Thyroid gland (tissue), 4 donors: ENCODE data around the gene SEMA5B. TPM values are rescaled to one million over a fixed set of nuclear protein-coding genes. Genes with fewer than 3 reads are reported as not detected.

ENCODE experiments used
- DNase-seq, 2 donors: peaks; one replicate each; pipeline ENCODE4 v3.0.0-alpha.2; 2019
- H3K27ac ChIP-seq, 3 donors: fragments of 200-600 bp; sonication (generic); 1 replicate in 2 of 3; 2 replicates in 1 of 3; pipeline ENCODE4 v1.5.1; 2016 to 2019; ENCODE audit warnings: mild to moderate bottlenecking in 1 of 3, moderate library complexity in 1 of 3
- H3K27me3 ChIP-seq: fragments of 200-600 bp; sonication (generic); one replicate; pipeline ENCODE4 v1.5.1; 2019
- H3K36me3 ChIP-seq, 2 donors: fragments of 200-600 bp; sonication (generic); one replicate each; pipeline ENCODE4 v1.5.1; 2016 to 2019
- H3K4me1 ChIP-seq, 2 donors: fragments of 200-600 bp; sonication (generic); one replicate each; pipeline ENCODE4 v1.5.1; 2017 to 2019
- H3K4me3 ChIP-seq, 3 donors: fragments of 200-600 bp; sonication (generic); replicated peaks in 1 of 3; 1 replicate in 2 of 3; 2 replicates in 1 of 3; pipeline ENCODE4 v1.5.1; 2016; ENCODE audit warnings: mild to moderate bottlenecking in 1 of 3
- H3K9me3 ChIP-seq: fragments of 200-600 bp; sonication (generic); one replicate; pipeline ENCODE4 v1.5.1; 2017
- CTCF ChIP-seq, 6 experiments: fragments of 200-600 bp in 3 of 6; fragments of 450-650 bp in 3 of 6; sonication (generic) in 3 of 6; IDR thresholded peaks; one replicate each; pipeline ENCODE4 v1.5.1; 2016 to 2019; ENCODE audit warnings: antibody characterized with exemption in 6 of 6, mild to moderate bottlenecking in 2 of 6, inconsistent platforms in 1 of 6, moderate library complexity in 1 of 6
- POLR2A ChIP-seq, 2 donors: fragments of 450-650 bp; IDR thresholded peaks; one replicate each; pipeline ENCODE4 v1.6.1; 2017; ENCODE audit warnings: antibody characterized with exemption in 2 of 2, mild to moderate bottlenecking in 2 of 2, moderate library complexity in 1 of 2
- WGBS, 2 donors: methylation state at CpG; one replicate each; pipeline ENCODE4 v1.1.5; 2017; 5-methylcytosine and 5-hydroxymethylcytosine counted together
- intact Hi-C: fragments of 100-400 bp; cut with DNase I; formaldehyde crosslinking; loops from one replicate; pipeline ENCODE4 v1.15.1; 2023
- total RNA-seq, 4 donors: library from RNA; depleted of rRNA; stranded (reverse); fragments of >200 nt; gene quantifications; one replicate each; pipeline ENCODE4 v1.2.3, GENCODE V29; 2016

The SEMA5B gene
- total RNA-seq, 4 donors from 2014 or later = 0.56 to 5.3 (median 0.63) TPM

- no peaks in the 10 kb centered on the region for H3K9me3 ChIP-seq
- no peaks in the 10 kb centered on the region for H3K27me3 ChIP-seq
- no peaks in the 10 kb centered on the region for H3K4me1 ChIP-seq
- TF ChIP-seq CTCF (IDR thresholded peaks at IDR 0.05) (no peak), POLR2A (IDR thresholded peaks at IDR 0.05) (no peak)
- H3K4me3 ChIP-seq = no peak overlapping the region
- no peak for DNase-seq
- no peak overlapping the region for H3K27ac ChIP-seq
- H3K36me3 ChIP-seq = no peaks in the 10 kb centered on the region
- intact Hi-C loops = no loop called here
- 78 to 80% methylated on average over 8 of the region's 8 CpGs for WGBS, 2 donors
Observed at GRCh38 chr3:123002100-123002748, 25.3 kb downstream of the SEMA5B start.

GRCh38 chr3:122998856-122999255 is 28.7 kb downstream of the SEMA5B start:
- WGBS, 2 donors = 94 to 96% methylated on average over 4 of the region's 4 CpGs
- Histone ChIP-seq H3K36me3 (no peaks in the 10 kb centered on the region), H3K27ac (no peak overlapping the region), H3K4me3 (no peak overlapping the region), H3K27me3 (no peaks in the 10 kb centered on the region), H3K9me3 (no peaks in the 10 kb centered on the region), H3K4me1 (no peaks in the 10 kb centered on the region)
- DNase-seq = no peak
- TF ChIP-seq POLR2A (IDR thresholded peaks at IDR 0.05) (no peak), CTCF (IDR thresholded peaks at IDR 0.05) (no peak)
- intact Hi-C loops = no loop called here

DNA sequence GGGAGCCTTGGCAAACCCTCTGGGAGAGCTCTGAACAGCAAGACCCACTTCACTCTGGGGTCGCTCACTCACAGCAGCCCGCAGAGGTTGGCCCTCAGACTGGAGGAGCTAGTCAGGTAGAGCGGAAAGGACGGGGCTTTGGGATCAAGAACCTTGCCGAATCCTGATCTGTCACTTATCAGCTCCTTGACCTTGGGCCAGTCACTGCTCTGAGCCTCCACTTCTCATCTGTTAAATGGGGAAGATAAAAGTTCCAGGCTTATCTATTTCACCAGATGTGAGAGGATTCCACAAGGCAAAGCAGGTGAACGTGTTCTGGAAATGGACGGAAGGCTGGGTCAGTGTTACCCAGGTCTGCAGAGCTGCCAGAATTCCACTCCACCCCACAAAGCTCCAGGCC is 29.4 kb downstream of the SEMA5B start:
- TF ChIP-seq POLR2A (IDR thresholded peaks at IDR 0.05) (no peak), CTCF (IDR thresholded peaks at IDR 0.05) (no peak)
- no peaks in the 10 kb centered on the region for H3K27me3 ChIP-seq
- 91 to 95% methylated on average over 5 to 7 of the region's 7 CpGs for WGBS, 2 donors
- H3K4me1 ChIP-seq = no peaks in the 10 kb centered on the region
- intact Hi-C loops = no loop called here
- no peaks in the 10 kb centered on the region for H3K9me3 ChIP-seq
- no peak overlapping the region for H3K27ac ChIP-seq
- H3K36me3 ChIP-seq = no peaks in the 10 kb centered on the region
- no peak overlapping the region for H3K4me3 ChIP-seq
- DNase-seq = no peak

- DNase-seq = no peak
Observed at GRCh38 chr3:122996038-122996580, 31.5 kb downstream of the SEMA5B start.

More at GRCh38 chr3:122996038-122996580, 31.5 kb downstream of the SEMA5B start:
- H3K27me3 ChIP-seq = no peaks in the 10 kb centered on the region
- no peaks in the 10 kb centered on the region for H3K4me1 ChIP-seq
- no peak overlapping the region for H3K27ac ChIP-seq
- TF ChIP-seq CTCF (IDR thresholded peaks at IDR 0.05) (no peak), POLR2A (IDR thresholded peaks at IDR 0.05) (no peak)
- no peaks in the 10 kb centered on the region for H3K9me3 ChIP-seq
- H3K36me3 ChIP-seq = no peaks in the 10 kb centered on the region
- intact Hi-C loops = no loop called here
- WGBS, 2 donors = 77 to 83% methylated on average over 7 to 14 of the region's 14 CpGs
- H3K4me3 ChIP-seq = no peak overlapping the region
